ENCODE data around the gene NLGN1.

The NLGN1 gene

DNA sequence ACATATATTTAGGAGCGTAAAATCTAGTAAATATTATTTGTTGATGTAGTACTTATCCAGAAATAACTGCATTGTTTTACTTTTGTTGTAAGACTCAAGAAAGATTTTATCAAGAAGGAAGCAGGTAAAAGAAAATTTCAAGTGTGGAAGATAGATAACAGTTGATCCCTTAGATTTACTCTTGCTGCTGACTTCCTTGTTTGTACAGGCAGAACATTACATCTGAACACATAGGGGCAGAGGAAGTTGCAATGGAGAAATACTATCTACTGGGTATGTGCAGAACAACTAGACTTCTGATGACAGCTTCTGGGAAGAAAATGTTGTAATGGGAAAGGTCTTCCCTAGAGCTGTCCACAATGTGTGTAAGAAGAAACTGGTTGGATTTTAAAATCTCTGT is 350.6 kb downstream of the NLGN1 start:
- no peak for TF ChIP-seq ZNF274 (IDR thresholded peaks at IDR 0.05; ENCODE audit: low read depth, low read length)
- H3K4me3 ChIP-seq (ENCODE audit: low read length) = no peak overlapping the region

DNA sequence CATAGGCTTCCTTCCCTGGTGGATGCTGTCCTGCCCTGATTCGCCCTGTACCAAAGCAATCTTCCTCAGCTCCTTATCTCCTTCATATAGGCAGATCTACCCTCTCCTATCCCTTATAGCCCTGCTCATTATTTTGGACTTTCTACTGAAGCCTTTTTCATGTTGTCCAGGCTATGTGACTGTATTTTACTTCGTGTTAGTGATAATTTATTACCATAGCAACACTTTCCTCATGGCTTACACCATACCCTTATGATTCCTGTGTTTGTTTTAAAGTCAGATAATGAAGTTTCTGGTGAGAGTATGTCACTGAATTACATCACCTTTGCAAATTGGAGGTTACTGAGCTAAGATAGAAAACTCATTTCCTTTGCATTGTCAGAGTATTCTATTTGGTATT is 352.6 kb downstream of the NLGN1 start:
- TF ChIP-seq ZNF274 (IDR thresholded peaks at IDR 0.05; ENCODE audit: low read depth, low read length) = no peak
- H3K4me3 ChIP-seq (ENCODE audit: low read length) = no peak overlapping the region

DNA sequence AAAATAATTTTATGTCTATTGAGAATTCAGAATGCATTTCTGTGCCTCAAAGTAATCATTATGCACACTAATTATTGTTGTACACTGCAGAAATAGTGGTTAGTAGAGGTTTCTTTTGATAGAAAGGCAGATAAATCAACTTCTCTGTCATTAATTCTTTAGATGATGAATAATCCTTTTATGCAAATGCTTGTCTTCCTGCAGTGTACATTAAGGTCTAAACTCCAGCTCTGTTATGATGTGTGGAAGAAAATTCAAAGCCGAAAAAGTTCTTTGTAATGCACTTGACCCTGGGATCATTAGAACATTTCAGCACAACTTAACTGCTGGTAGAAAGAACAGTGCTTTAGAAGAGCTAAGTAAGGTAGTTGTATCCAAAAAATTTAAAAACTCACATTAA is 353.0 kb downstream of the NLGN1 start:
- H3K4me3 ChIP-seq (ENCODE audit: low read length) = no peak overlapping the region
- TF ChIP-seq ZNF274 (IDR thresholded peaks at IDR 0.05; ENCODE audit: low read depth, low read length) = no peak

DNA sequence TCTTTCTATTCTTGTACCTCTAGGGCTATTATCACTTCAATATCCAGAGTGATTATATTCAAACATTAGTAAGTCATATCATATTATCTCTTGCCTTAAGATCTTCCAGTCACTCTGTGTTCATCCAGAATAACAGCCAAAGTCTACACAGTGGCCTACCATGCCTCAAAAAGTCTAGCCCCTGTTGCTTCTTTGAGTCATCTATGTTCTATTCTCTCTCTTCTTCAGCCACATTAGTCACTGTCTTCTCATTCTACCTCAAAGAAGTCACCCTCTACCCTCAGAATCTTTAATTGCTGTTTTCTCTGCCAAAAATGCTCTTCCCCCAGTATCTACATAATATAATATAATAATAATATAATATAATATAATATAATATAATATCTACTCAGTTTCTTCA is 356.0 kb downstream of the NLGN1 start:
- TF ChIP-seq ZNF274 (IDR thresholded peaks at IDR 0.05; ENCODE audit: low read depth, low read length) = no peak
- H3K4me3 ChIP-seq (ENCODE audit: low read length) = no peak overlapping the region

DNA sequence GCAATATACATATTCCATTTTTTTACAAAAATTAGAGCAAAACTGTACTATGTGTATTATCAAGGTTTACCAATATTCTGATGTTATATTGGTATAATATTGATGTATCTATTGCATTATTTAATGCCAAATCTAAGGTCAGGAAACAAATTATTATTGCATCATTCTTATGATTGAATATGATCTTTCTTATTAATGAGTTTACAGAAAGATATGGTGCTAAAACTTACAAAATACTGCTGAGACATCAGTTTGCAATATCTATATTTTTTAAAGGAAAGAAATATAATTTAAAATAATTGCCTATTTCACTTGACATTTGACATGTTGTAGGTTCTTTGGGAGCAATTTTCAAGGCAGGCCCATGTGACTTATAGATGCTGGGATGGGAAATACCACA is 357.6 kb downstream of the NLGN1 start:
- TF ChIP-seq ZNF274 (IDR thresholded peaks at IDR 0.05; ENCODE audit: low read depth, low read length) = no peak

DNA sequence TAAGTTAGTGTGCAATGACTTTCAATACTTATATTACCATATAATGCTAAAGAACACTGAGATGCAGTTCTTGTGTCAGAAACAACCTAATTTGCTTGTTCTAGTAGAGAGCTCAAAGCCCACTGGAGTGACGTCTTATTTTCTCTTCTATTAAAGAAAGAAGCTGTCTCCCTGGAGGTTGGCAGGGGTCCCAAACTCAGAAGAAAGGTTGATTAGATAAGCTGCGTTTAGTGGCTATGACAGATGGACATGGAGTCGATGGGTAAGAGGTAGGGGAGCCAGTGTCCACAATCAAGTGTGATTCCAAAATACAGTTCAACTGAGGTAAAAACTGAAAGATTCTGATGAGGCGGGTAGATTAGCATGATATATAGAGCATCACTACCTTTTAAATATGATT is 363.6 kb downstream of the NLGN1 start:
- no peak for TF ChIP-seq ZNF274 (IDR thresholded peaks at IDR 0.05; ENCODE audit: low read depth, low read length)
- H3K4me3 ChIP-seq (ENCODE audit: low read length) = no peak overlapping the region

More for the DNA sequence above, 357.6 kb downstream of the NLGN1 start:
- no peak overlapping the region for H3K4me3 ChIP-seq (ENCODE audit: low read length)

DNA sequence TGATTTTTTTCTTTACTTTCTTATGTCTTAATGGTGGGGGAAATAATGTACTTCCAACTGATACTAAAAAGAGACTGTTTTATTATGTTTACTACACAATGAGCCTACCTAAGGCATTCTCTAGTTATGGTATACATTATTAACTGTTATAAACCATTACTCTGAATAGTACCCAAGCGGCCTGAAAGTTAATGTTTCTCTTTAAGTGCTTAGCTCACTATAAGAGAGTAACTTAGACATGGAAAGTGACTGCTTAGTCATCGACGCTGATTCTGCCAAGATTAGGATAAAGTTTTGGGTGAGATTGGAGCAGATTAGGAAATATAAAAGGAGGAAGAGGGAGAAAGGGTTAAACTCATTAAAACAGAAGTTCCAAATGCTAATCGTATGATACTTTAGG is 365.0 kb downstream of the NLGN1 start:
- no peak overlapping the region for H3K4me3 ChIP-seq (ENCODE audit: low read length)
- TF ChIP-seq ZNF274 (IDR thresholded peaks at IDR 0.05; ENCODE audit: low read depth, low read length) = no peak

DNA sequence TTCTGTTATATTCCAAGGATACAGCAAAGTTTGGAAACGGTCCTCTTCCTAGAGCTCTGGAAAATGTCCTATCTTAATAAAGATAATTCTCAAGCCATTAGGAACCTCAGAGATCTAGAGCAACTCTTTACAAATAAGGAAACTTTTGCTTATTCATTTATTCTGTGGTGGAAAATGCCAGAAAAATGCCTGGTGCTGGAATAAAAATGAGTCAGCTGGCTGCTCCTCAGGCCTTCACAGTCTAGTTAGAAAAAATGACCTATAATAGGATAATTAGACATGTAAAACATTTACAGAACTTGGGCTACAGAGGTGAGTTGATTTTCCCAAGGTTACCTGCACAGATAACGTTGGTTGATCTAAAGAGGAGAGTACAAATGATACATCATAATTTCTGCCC is 372.5 kb downstream of the NLGN1 start:
- no peak for TF ChIP-seq ZNF274 (IDR thresholded peaks at IDR 0.05; ENCODE audit: low read depth, low read length)

DNA sequence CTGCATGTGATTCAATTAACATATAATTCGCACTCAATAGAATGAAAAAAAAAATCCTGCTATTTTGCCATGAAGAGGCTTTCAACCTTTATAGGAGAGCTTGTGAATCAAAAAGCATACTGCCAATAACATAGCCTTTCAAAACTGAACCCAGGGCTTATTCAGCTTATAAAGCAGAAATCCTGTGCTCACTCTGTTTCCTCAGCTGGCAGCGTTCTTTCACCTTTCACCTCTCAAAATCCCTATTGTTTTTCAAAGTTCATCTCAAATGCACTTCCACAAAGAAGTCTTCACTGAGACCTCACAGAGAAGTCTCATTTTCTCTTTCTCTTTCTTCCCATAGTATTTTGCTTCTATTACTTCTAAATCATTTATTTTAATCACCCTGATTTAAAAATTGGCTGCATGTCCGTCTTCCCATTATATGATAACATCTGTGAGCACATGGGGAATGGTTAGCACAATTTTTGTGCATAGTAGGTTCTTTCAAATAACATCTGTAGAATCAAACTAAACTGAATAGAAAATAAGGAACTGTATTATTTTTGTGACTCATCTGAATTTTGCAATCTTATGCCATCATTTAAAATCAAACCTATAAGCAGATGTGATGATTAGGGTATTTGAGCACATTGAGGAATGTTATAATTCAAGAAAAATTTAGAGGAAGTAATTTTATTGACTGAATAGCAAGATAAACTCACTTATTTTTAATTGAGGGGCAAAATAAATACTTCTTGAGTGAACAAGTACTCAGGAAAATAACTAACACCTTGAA is 373.4 kb downstream of the NLGN1 start:
- no peak overlapping the region for H3K4me3 ChIP-seq (ENCODE audit: low read length)
- no peak for TF ChIP-seq ZNF274 (IDR thresholded peaks at IDR 0.05; ENCODE audit: low read depth, low read length)

More for the DNA sequence above, 372.5 kb downstream of the NLGN1 start:
- H3K4me3 ChIP-seq (ENCODE audit: low read length) = no peak overlapping the region

DNA sequence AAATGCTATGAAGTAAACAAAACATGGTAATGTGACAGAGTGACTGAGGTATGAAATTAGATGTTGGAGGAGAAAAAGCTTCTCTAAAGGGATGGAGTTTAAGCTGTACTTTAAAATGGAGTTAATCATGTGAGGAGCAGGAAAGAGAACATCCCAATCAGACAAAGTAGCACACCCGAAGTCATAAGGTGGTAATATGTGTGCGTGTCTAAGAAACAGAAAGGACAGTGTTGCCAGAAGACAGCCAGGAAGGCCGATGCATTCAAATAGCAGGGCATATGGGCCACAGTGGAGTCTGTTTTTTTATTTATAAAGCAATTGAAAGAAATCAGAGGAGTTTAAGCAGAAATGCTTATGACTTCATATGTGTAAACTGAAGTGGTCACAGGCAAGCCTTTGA is 376.3 kb downstream of the NLGN1 start:
- H3K4me3 ChIP-seq (ENCODE audit: low read length) = no peak overlapping the region
- TF ChIP-seq ZNF274 (IDR thresholded peaks at IDR 0.05; ENCODE audit: low read depth, low read length) = no peak

DNA sequence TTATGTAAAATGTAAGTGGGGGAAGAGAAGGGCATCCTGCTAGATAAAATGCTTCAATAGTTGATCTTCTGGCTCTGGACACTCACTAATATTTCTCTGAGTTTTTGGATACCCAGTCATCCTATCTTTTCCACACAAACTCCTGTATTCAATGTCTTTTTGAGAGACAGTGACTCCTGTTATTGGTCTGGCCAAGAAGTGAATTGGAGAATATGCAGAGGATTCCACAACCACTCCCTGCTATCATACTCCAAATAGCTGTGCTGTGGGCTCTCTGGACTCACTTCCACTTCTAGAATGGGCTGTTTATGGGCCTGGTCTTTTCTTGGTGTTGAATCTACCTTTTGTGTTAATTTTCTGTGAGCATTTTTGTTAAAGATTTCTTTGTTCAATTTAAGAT is 376.8 kb downstream of the NLGN1 start:
- no peak for TF ChIP-seq ZNF274 (IDR thresholded peaks at IDR 0.05; ENCODE audit: low read depth, low read length)
- H3K4me3 ChIP-seq (ENCODE audit: low read length) = no peak overlapping the region

DNA sequence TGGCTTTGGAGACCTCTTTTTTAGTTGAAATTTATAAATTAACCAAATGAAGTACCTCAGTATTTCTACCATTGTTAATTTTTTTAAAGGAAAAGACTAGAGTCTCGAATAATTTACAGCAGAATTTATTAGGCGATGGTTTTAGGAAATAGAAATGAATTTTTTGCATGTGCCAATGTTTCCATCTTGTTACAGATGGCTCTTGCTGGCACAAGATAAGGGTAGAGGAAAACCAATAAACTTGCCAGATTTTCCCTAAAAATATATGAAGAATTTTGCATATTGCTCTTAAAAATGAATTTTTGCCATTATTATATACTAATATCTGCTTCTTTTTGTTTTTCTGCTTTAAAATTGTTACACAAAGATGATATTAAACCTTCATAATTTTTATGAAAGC is 380.7 kb downstream of the NLGN1 start:
- no peak for TF ChIP-seq ZNF274 (IDR thresholded peaks at IDR 0.05; ENCODE audit: low read depth, low read length)
- no peak overlapping the region for H3K4me3 ChIP-seq (ENCODE audit: low read length)

DNA sequence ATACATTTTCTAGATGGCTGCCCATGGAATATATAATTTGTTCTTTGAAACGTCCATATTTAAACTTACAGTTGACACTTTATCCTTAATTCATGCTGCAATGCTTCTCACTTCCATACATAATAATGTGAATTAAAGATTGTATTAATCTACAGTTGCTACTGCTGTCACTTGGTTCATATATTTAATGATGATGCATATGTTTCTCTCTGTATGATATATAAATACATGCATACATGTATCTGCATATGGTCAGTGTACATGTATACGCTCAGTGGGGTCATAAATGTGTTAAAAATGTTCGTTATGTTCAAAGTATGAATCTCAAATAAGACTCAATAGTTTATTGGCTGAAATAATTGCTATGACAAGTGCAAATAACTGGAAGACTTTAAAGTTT is 382.5 kb downstream of the NLGN1 start:
- no peak for TF ChIP-seq ZNF274 (IDR thresholded peaks at IDR 0.05; ENCODE audit: low read depth, low read length)
- H3K4me3 ChIP-seq (ENCODE audit: low read length) = no peak overlapping the region

DNA sequence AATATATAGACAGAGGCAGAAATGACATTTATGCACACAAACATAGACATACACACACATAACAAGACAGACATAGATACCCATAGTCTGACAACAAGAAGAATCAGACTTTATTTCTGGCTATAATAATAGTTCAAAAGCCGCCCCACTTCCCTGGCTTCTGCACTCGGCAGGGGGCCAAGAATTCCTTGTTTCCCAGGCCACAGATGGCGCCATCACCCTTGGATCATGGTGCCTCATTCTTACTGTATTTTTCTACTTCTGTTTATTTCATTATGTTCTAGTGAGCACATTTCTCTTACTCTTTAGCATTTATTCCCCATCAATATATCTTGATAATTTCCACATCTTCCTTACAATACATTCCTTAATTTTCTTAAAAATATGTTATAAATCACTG is 387.5 kb downstream of the NLGN1 start:
- TF ChIP-seq ZNF274 (IDR thresholded peaks at IDR 0.05; ENCODE audit: low read depth, low read length) = no peak
- H3K4me3 ChIP-seq (ENCODE audit: low read length) = no peak overlapping the region

DNA sequence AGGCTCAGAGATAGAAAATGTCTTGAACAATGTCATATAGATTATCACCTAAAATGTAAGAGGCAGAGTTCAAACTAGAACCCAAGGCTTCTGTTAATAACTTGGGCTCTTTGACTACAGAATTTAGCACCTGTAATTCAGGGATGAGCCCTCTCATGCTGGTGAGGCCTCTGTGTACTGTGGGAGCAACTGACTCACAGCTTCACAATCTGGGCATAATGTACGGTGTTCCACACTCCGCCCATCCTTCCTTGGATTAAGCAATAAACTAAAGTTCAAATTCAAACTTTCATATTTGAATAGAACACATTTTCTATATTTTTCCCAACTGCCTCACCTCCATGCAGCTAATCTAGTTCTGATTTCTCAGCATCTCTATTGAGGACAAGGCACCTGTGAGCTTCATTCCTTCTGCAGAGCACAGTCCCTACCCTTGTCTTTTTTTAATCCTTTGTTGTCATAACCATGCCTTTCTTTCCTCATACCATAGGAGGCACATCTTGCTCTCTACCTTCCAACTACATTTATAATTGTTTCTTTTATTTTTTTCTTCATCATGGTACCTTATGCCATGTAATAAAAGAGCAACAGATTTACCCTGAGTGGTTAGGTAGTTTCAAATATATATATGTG is 392.1 kb downstream of the NLGN1 start:
- TF ChIP-seq ZNF274 (IDR thresholded peaks at IDR 0.05; ENCODE audit: low read depth, low read length) = no peak
- no peak overlapping the region for H3K4me3 ChIP-seq (ENCODE audit: low read length)

Data from GM08714 (cell line).